HepG2 (cell line): ENCODE data around the gene APOA1. TPM values are rescaled to one million over a fixed set of nuclear protein-coding genes. Genes with fewer than 3 reads are reported as not detected.

ENCODE experiments used
- ATF6 ChIP-seq: sonication (generic); formaldehyde crosslinking; conservative IDR thresholded peaks from 2 replicates; pipeline ENCODE4 v1.4.0; 2020; ENCODE audit warnings: missing genetic modification reagents
- CHCHD3 ChIP-seq: sonication (generic); formaldehyde crosslinking; IDR thresholded peaks from 2 replicates; pipeline ENCODE4 v1.8.0; 2022; ENCODE audit warnings: mild to moderate bottlenecking, missing genetic modification reagents, moderate library complexity
- FOXA3 ChIP-seq: IDR thresholded peaks from 2 replicates; pipeline ENCODE4 v1.6.1; 2016; ENCODE audit warnings: missing genetic modification reagents, missing compliant biosample characterization
- GABPA ChIP-seq, 2 experiments: IDR thresholded peaks; 2 replicates each; pipeline ENCODE4 v1.6.1; 2011 to 2016; ENCODE audit warnings: low read depth in 2 of 2, low read length in 1 of 2, missing biosample characterization in 1 of 2, missing genetic modification characterization in 1 of 2
- HES4 ChIP-seq: sonication (generic); formaldehyde crosslinking; IDR thresholded peaks from 2 replicates; pipeline ENCODE4 v1.9.0; 2021; ENCODE audit warnings: mild to moderate bottlenecking, missing genetic modification reagents, borderline replicate concordance
- JUND ChIP-seq: sonication (generic); formaldehyde crosslinking; IDR thresholded peaks from 2 replicates; pipeline ENCODE4 v1.8.0; 2022; ENCODE audit warnings: mild to moderate bottlenecking, missing genetic modification reagents
- MXD4 ChIP-seq: IDR thresholded peaks from 2 replicates; pipeline ENCODE4 v1.6.1; 2016; ENCODE audit warnings: mild to moderate bottlenecking, missing biosample characterization, missing genetic modification reagents
- PTBP1 ChIP-seq: fragments of 200-400 bp; formaldehyde crosslinking; IDR thresholded peaks from 2 replicates; pipeline ENCODE4 v1.6.1; 2018; ENCODE audit warnings: low read length, low read depth; ENCODE audit not compliant: poor library complexity, severe bottlenecking
- RARA ChIP-seq: IDR thresholded peaks from 2 replicates; pipeline ENCODE4 v1.6.1; 2016; ENCODE audit warnings: missing genetic modification reagents, missing compliant biosample characterization
- RFX3 ChIP-seq: IDR thresholded peaks from 2 replicates; pipeline ENCODE4 v1.6.1; 2016; ENCODE audit warnings: missing biosample characterization, missing genetic modification reagents
- SRF ChIP-seq: IDR thresholded peaks from 2 replicates; pipeline ENCODE4 v1.6.1; 2011; ENCODE audit warnings: mild to moderate bottlenecking, low read depth, low read length, moderate library complexity
- TFDP2 ChIP-seq: sonication (generic); formaldehyde crosslinking; IDR thresholded peaks from 2 replicates; pipeline ENCODE4 v1.4.0; 2020; ENCODE audit warnings: missing genetic modification reagents
- TSC22D2 ChIP-seq: sonication (generic); formaldehyde crosslinking; IDR thresholded peaks from 2 replicates; pipeline ENCODE4 v1.5.1; 2020; ENCODE audit warnings: missing genetic modification reagents, mild to moderate bottlenecking, borderline replicate concordance
- ZFP91 ChIP-seq: sonication (generic); formaldehyde crosslinking; IDR thresholded peaks from 2 replicates; pipeline ENCODE4 v1.9.0; 2022; ENCODE audit warnings: missing genetic modification reagents, mild to moderate bottlenecking, borderline replicate concordance
- ZNF205 ChIP-seq: IDR thresholded peaks from 2 replicates; pipeline ENCODE4 v1.6.1; 2018; ENCODE audit warnings: missing biosample characterization, missing genetic modification reagents
- ZNF230 ChIP-seq: sonication (generic); formaldehyde crosslinking; IDR thresholded peaks from 2 replicates; pipeline ENCODE4 v1.4.0; 2020; ENCODE audit warnings: mild to moderate bottlenecking, missing genetic modification reagents
- ZNF275 ChIP-seq: sonication (generic); formaldehyde crosslinking; IDR thresholded peaks from 2 replicates; pipeline ENCODE4 v1.8.0; 2022; ENCODE audit warnings: missing genetic modification reagents, mild to moderate bottlenecking, inconsistent platforms, borderline replicate concordance
- ZNF580 ChIP-seq: IDR thresholded peaks from 2 replicates; pipeline ENCODE4 v1.6.1; 2016; ENCODE audit warnings: low read depth, borderline replicate concordance
- ZNF598 ChIP-seq: sonication (generic); formaldehyde crosslinking; IDR thresholded peaks from 2 replicates; pipeline ENCODE4 v1.5.1; 2020; ENCODE audit warnings: mild to moderate bottlenecking, missing genetic modification reagents, borderline replicate concordance
- ZNF607 ChIP-seq: sonication (generic); formaldehyde crosslinking; IDR thresholded peaks from 2 replicates; pipeline ENCODE4 v1.5.1; 2020; ENCODE audit warnings: missing genetic modification reagents, mild to moderate bottlenecking, borderline replicate concordance
- ZNF777 ChIP-seq: sonication (generic); formaldehyde crosslinking; IDR thresholded peaks from 2 replicates; pipeline ENCODE4 v1.4.0; 2020; ENCODE audit warnings: missing genetic modification reagents
- ZNF891 ChIP-seq: sonication (generic); formaldehyde crosslinking; IDR thresholded peaks from 2 replicates; pipeline ENCODE4 v1.5.0; 2020; ENCODE audit warnings: mild to moderate bottlenecking, missing genetic modification reagents
- polyA plus RNA-seq, 8 experiments: library from polyadenylated mRNA; depleted of rRNA in 3 of 8; stranded (reverse) in 7 of 8; unstranded in 1 of 8; fragments of >200 nt; fragmentation: Illumina TruSeq in 4 of 8; extraction: Trizol in 4 of 8; gene quantifications; 2 replicates each; pipeline versions ENCODE4 v1.2.1 to v1.2.3, GENCODE V29; 2011 to 2016; ENCODE audit warnings: low read depth in 4 of 8, missing spikeins in 1 of 8, mixed read lengths in 1 of 8; ENCODE audit not compliant: insufficient read depth in 1 of 8
- total RNA-seq, 5 experiments: library from RNA; depleted of rRNA; stranded (reverse); fragments of >200 nt; fragmentation: Illumina TruSeq; extraction: Trizol; gene quantifications; 2 replicates each; pipeline ENCODE4 v1.2.3, GENCODE V29; 2016; ENCODE audit warnings: low read depth in 1 of 5

The APOA1 gene
- total and polyA plus RNA-seq, 2 of the 13 experiments (the other 11 are each of a cell fraction or from before 2014, with no cell fraction given), result 1,973 to 5,485 TPM

- TF ChIP-seq ATF6 (CRISPR knock-in tag), result no peak
- peak; percentile 68; the same call in 1 of the 2 replicates for TF ChIP-seq ZFP91
- TF ChIP-seq ZNF777, result 0 out of 2 replicates have a peak, but pooled peaks have one; percentile 41
- TF ChIP-seq HES4 (CRISPR knock-in tag), result 0 out of 2 replicates have a peak, but pooled peaks have one; percentile 39
- peak; percentile 69; the same call in 1 of the 2 replicates for TF ChIP-seq ZNF230
- 0 out of 2 replicates have a peak, but pooled peaks have one; percentile 25 for TF ChIP-seq RARA (CRISPR knock-in tag)
- no peak for TF ChIP-seq JUND
- TF ChIP-seq TFDP2 (CRISPR knock-in tag), result peak; percentile 30; the same call in 1 of the 2 replicates
- 0 out of 2 replicates have a peak, but pooled peaks have one; percentile 70 for TF ChIP-seq ZNF891 (CRISPR knock-in tag)
- TF ChIP-seq ZNF205 (CRISPR knock-in tag), result 0 out of 2 replicates have a peak, but pooled peaks have one; percentile 17
- peak; percentile 72; the same call in 1 of the 2 replicates for TF ChIP-seq ZNF580 (CRISPR knock-in tag)
- no peak for TF ChIP-seq RFX3
- peak; percentile 62; the same call in 1 of the 2 replicates for TF ChIP-seq ZNF607
- TF ChIP-seq PTBP1, result no peak
- TF ChIP-seq GABPA (IDR thresholded peaks at IDR 0.05; ENCODE audit: low read depth, low read length), result peak; percentile 81
- peak; percentile 92 for TF ChIP-seq GABPA (CRISPR knock-in tag; IDR thresholded peaks at IDR 0.05; ENCODE audit: low read depth)
- TF ChIP-seq ZNF598 (CRISPR knock-in tag), result no peak
- TF ChIP-seq MXD4, result peak; percentile 91
- TF ChIP-seq SRF, result peak; percentile 25; the same call in 1 of the 2 replicates
- 0 out of 2 replicates have a peak, but pooled peaks have one; percentile 32 for TF ChIP-seq TSC22D2 (CRISPR knock-in tag)
- peak; percentile 41; the same call in 1 of the 2 replicates for TF ChIP-seq FOXA3 (CRISPR knock-in tag)
- TF ChIP-seq ZNF275 (CRISPR knock-in tag), result no peak; the same call in 1 of the 2 replicates
- 0 out of 2 replicates have a peak, but pooled peaks have one; percentile 15 for TF ChIP-seq CHCHD3
Observed at GRCh38 chr11:116787786-116788486, 49.5 kb downstream of the APOA1 start, which contains the start of gene ZPR1 (continued).
